ENCODE measurements around the gene LBHD2.
"Not testable (repeated sequence)": the region's sequence is repeated elsewhere in the genome, so short reads cannot be mapped to it uniquely, and the experiment has no call there.

Gene LBHD2

GRCh38 chr14:103118018-103118662 is 34.1 kb downstream of the LBHD2 start:
- DNase-seq (ENCODE audit: low read depth, low spot score): no peak

- no peak for DNase-seq (ENCODE audit: low read depth, low spot score)
Observed at GRCh38 chr14:103118663-103119404, 34.8 kb downstream of the LBHD2 start.

GRCh38 chr14:103119527-103119926 is 35.5 kb downstream of the LBHD2 start:
- DNase-seq (ENCODE audit: low read depth, low spot score): not testable (repeated sequence)

- DNase-seq (ENCODE audit: low read depth, low spot score): no peak
Observed at GRCh38 chr14:103121121-103121845, 37.3 kb downstream of the LBHD2 start.

- DNase-seq (ENCODE audit: low read depth, low spot score): peak; percentile 72
Observed at GRCh38 chr14:103121846-103122584, 38.0 kb downstream of the LBHD2 start.

GRCh38 chr14:103122585-103122946 is 38.6 kb downstream of the LBHD2 start:
- peak; percentile 58 for DNase-seq (ENCODE audit: low read depth, low spot score)

- no peak for DNase-seq (ENCODE audit: low read depth, low spot score)
Observed at GRCh38 chr14:103122947-103123633, 39.1 kb downstream of the LBHD2 start, which contains the start of gene TNFAIP2. TNFAIP2 (plus strand) TSS chr14:103123461; CDS start chr14:103126458, 2,997 bp downstream.

GRCh38 chr14:103123634-103124500 is 39.9 kb downstream of the LBHD2 start:
- peak; percentile 69 for DNase-seq (ENCODE audit: low read depth, low spot score)

GRCh38 chr14:103124501-103125001 is 40.5 kb downstream of the LBHD2 start:
- no peak for DNase-seq (ENCODE audit: low read depth, low spot score)

- DNase-seq (ENCODE audit: low read depth, low spot score): no peak
Observed at GRCh38 chr14:103125098-103126070, 41.4 kb downstream of the LBHD2 start.

- DNase-seq (ENCODE audit: low read depth, low spot score): peak; percentile 6
Observed at GRCh38 chr14:103126088-103126872, 42.3 kb downstream of the LBHD2 start.

GRCh38 chr14:103126873-103127304 is 42.9 kb downstream of the LBHD2 start:
- peak; percentile 88 for DNase-seq (ENCODE audit: low read depth, low spot score)

- DNase-seq (ENCODE audit: low read depth, low spot score): peak; percentile 38
Observed at GRCh38 chr14:103127356-103127755, 43.3 kb downstream of the LBHD2 start.

- peak; percentile 67 for DNase-seq (ENCODE audit: low read depth, low spot score)
Observed at GRCh38 chr14:103127861-103128598, 44.0 kb downstream of the LBHD2 start.

- DNase-seq (ENCODE audit: low read depth, low spot score): no peak
Observed at GRCh38 chr14:103128631-103129300, 44.8 kb downstream of the LBHD2 start.

- DNase-seq (ENCODE audit: low read depth, low spot score): peak; percentile 60
Observed at GRCh38 chr14:103129301-103130016, 45.4 kb downstream of the LBHD2 start.

Measured in ELF-1 (cell line).